HepG2 (cell line): ENCODE results near the gene ZNF174. TPM values are rescaled to one million over a fixed set of nuclear protein-coding genes. Genes with fewer than 3 reads are reported as not detected.
A peak's percentile ranks its signal among the peaks of the same experiment; 100 is the strongest.

Source experiments
- BCL3 ChIP-seq: sonication (generic); formaldehyde crosslinking; IDR thresholded peaks from 2 replicates; pipeline ENCODE4 v1.5.1; 2020; ENCODE audit warnings: mild to moderate bottlenecking, missing genetic modification reagents, moderate library complexity
- CBX2 ChIP-seq, 2 experiments: fragments of 200-600 bp in 1 of 2; sonication (generic); formaldehyde crosslinking in 1 of 2; IDR thresholded peaks; 2 replicates each; pipeline versions ENCODE4 v1.7.0 to v1.8.1; 2018 to 2022; ENCODE audit warnings: low read depth in 2 of 2, low read length in 1 of 2, mild to moderate bottlenecking in 1 of 2, missing genetic modification reagents in 1 of 2
- CHD4 ChIP-seq: fragments of 200-600 bp; sonication (generic); IDR thresholded peaks from 2 replicates; pipeline ENCODE4 v1.7.0; 2017; ENCODE audit warnings: mild to moderate bottlenecking, low read length, borderline replicate concordance
- CREB1 ChIP-seq, 2 experiments: fragments of 450-650 bp in 1 of 2; IDR thresholded peaks; 2 replicates each; pipeline ENCODE4 v1.6.1; 2016 to 2017; ENCODE audit warnings: control low read depth in 1 of 2, mild to moderate bottlenecking in 1 of 2, missing compliant biosample characterization in 1 of 2, missing genetic modification characterization in 1 of 2
- CREBL2 ChIP-seq: sonication (generic); formaldehyde crosslinking; IDR thresholded peaks from 2 replicates; pipeline ENCODE4 v1.8.1; 2023; ENCODE audit warnings: missing genetic modification reagents, mild to moderate bottlenecking, borderline replicate concordance
- FOXO4 ChIP-seq: sonication (generic); formaldehyde crosslinking; conservative IDR thresholded peaks from 2 replicates; pipeline ENCODE4 v1.8.1; 2023; ENCODE audit warnings: missing genetic modification reagents
- GFI1 ChIP-seq: sonication (generic); formaldehyde crosslinking; IDR thresholded peaks from 2 replicates; pipeline ENCODE4 v1.5.0; 2020; ENCODE audit warnings: missing genetic modification reagents, mild to moderate bottlenecking, borderline replicate concordance
- ISL2 ChIP-seq: sonication (generic); formaldehyde crosslinking; IDR thresholded peaks from 2 replicates; pipeline ENCODE4 v1.5.0; 2020; ENCODE audit warnings: missing genetic modification reagents
- JDP2 ChIP-seq: sonication (generic); formaldehyde crosslinking; IDR thresholded peaks from 2 replicates; pipeline ENCODE4 v1.8.1; 2022; ENCODE audit warnings: missing genetic modification reagents, borderline replicate concordance
- MLX ChIP-seq: IDR thresholded peaks from 2 replicates; pipeline ENCODE4 v1.6.1; 2016
- NR2C2 ChIP-seq: sonication (generic); formaldehyde crosslinking; IDR thresholded peaks from 2 replicates; pipeline ENCODE4 v1.4.0; 2020; ENCODE audit warnings: missing genetic modification reagents, mild to moderate bottlenecking, moderate library complexity, borderline replicate concordance
- PATZ1 ChIP-seq: sonication (generic); formaldehyde crosslinking; IDR thresholded peaks from 2 replicates; pipeline ENCODE4 v1.4.0; 2020; ENCODE audit warnings: missing genetic modification reagents
- PITX1 ChIP-seq: sonication (generic); formaldehyde crosslinking; IDR thresholded peaks from 2 replicates; pipeline ENCODE4 v1.5.1; 2020; ENCODE audit warnings: mild to moderate bottlenecking, missing genetic modification reagents
- TBP ChIP-seq: sonication (generic); formaldehyde crosslinking; IDR thresholded peaks from 2 replicates; pipeline ENCODE4 v1.5.0; 2020; ENCODE audit warnings: missing genetic modification reagents
- ZBTB20 ChIP-seq: sonication (generic); formaldehyde crosslinking; IDR thresholded peaks from 2 replicates; pipeline ENCODE4 v1.8.1; 2023; ENCODE audit warnings: missing genetic modification reagents, low read depth, mild to moderate bottlenecking, borderline replicate concordance
- ZFP62 ChIP-seq: sonication (generic); formaldehyde crosslinking; IDR thresholded peaks from 2 replicates; pipeline ENCODE4 v1.4.0; 2020; ENCODE audit warnings: missing genetic modification reagents
- ZNF496 ChIP-seq: sonication (generic); formaldehyde crosslinking; IDR thresholded peaks from 2 replicates; pipeline ENCODE4 v1.8.1; 2023; ENCODE audit warnings: mild to moderate bottlenecking, moderate library complexity, missing genetic modification reagents; ENCODE audit not compliant: insufficient replicate concordance
- ZNF501 ChIP-seq: sonication (generic); formaldehyde crosslinking; IDR thresholded peaks from 2 replicates; pipeline ENCODE4 v1.5.1; 2020; ENCODE audit warnings: mild to moderate bottlenecking, moderate library complexity, missing genetic modification reagents
- ZNF569 ChIP-seq: sonication (generic); formaldehyde crosslinking; IDR thresholded peaks from 2 replicates; pipeline ENCODE4 v1.5.0; 2020; ENCODE audit warnings: mild to moderate bottlenecking, missing genetic modification reagents, moderate library complexity, borderline replicate concordance
- ZNF607 ChIP-seq: sonication (generic); formaldehyde crosslinking; IDR thresholded peaks from 2 replicates; pipeline ENCODE4 v1.5.1; 2020; ENCODE audit warnings: missing genetic modification reagents, mild to moderate bottlenecking, borderline replicate concordance
- ZNF761 ChIP-seq: sonication (generic); formaldehyde crosslinking; conservative IDR thresholded peaks from 2 replicates; pipeline ENCODE4 v1.4.0; 2020; ENCODE audit warnings: mild to moderate bottlenecking, missing genetic modification reagents
- ZNF776 ChIP-seq: sonication (generic); formaldehyde crosslinking; IDR thresholded peaks from 2 replicates; pipeline ENCODE4 v1.4.0; 2020; ENCODE audit warnings: mild to moderate bottlenecking, missing genetic modification reagents
- ZNF782 ChIP-seq: sonication (generic); formaldehyde crosslinking; IDR thresholded peaks from 2 replicates; pipeline ENCODE4 v1.4.0; 2020; ENCODE audit warnings: missing genetic modification reagents, mild to moderate bottlenecking, borderline replicate concordance
- ZNF792 ChIP-seq: IDR thresholded peaks from 2 replicates; pipeline ENCODE4 v1.6.1; 2016
- polyA plus RNA-seq, 8 experiments: library from polyadenylated mRNA; depleted of rRNA in 3 of 8; stranded (reverse) in 7 of 8; unstranded in 1 of 8; fragments of >200 nt; fragmentation: Illumina TruSeq in 4 of 8; extraction: Trizol in 4 of 8; gene quantifications; 2 replicates each; pipeline versions ENCODE4 v1.2.1 to v1.2.3, GENCODE V29; 2011 to 2016; ENCODE audit warnings: low read depth in 4 of 8, missing spikeins in 1 of 8, mixed read lengths in 1 of 8; ENCODE audit not compliant: insufficient read depth in 1 of 8
- total RNA-seq, 5 experiments: library from RNA; depleted of rRNA; stranded (reverse); fragments of >200 nt; fragmentation: Illumina TruSeq; extraction: Trizol; gene quantifications; 2 replicates each; pipeline ENCODE4 v1.2.3, GENCODE V29; 2016; ENCODE audit warnings: low read depth in 1 of 5

The ZNF174 gene
- total and polyA plus RNA-seq, 2 of the 13 experiments (the other 11 are each of a cell fraction or from before 2014, with no cell fraction given): 8.3 to 10.6 TPM

GRCh38 chr16:3364774-3365427 lies 36.1 kb upstream of the ZNF174 start (continued):
- TF ChIP-seq PATZ1 (no peak), PITX1 (no peak), ZBTB20 (CRISPR knock-in tag) (no peak), CBX2 (IDR thresholded peaks at IDR 0.05; ENCODE audit: low read depth, low read length) (no peak), CBX2 (CRISPR knock-in tag; IDR thresholded peaks at IDR 0.05; ENCODE audit: low read depth) (no peak), ZNF782 (CRISPR knock-in tag) (0 out of 2 replicates have a peak, but pooled peaks have one; percentile 66), JDP2 (CRISPR knock-in tag) (no peak), ZNF761 (no peak), GFI1 (no peak), ZNF569 (CRISPR knock-in tag) (no peak), ZFP62 (CRISPR knock-in tag) (no peak), BCL3 (CRISPR knock-in tag) (no peak), FOXO4 (no peak), ISL2 (CRISPR knock-in tag) (peak; percentile 37; the same call in 1 of the 2 replicates), ZNF496 (no peak), TBP (CRISPR knock-in tag) (no peak), MLX (CRISPR knock-in tag) (0 out of 2 replicates have a peak, but pooled peaks have one; percentile 23), ZNF776 (no peak), CHD4 (no peak), ZNF792 (CRISPR knock-in tag) (no peak), ZNF501 (CRISPR knock-in tag) (no peak), ZNF607 (CRISPR knock-in tag) (no peak), NR2C2 (peak; percentile 67), CREB1 (IDR thresholded peaks at IDR 0.05) (peak; percentile 78), CREB1 (CRISPR knock-in tag; IDR thresholded peaks at IDR 0.05) (peak; percentile 82), CREBL2 (CRISPR knock-in tag) (0 out of 2 replicates have a peak, but pooled peaks have one; percentile 14)
